HG02610 (cell line): ENCODE results near the gene TAF11L14.

Experiments
- ATAC-seq: cut with Tn5 transposase; IDR thresholded peaks from one replicate; pipeline ENCODE4 v1.9.1; 2021; ENCODE audit warnings: mild to moderate bottlenecking, moderate library complexity; ENCODE audit not compliant: unreplicated experiment

The TAF11L14 gene

DNA sequence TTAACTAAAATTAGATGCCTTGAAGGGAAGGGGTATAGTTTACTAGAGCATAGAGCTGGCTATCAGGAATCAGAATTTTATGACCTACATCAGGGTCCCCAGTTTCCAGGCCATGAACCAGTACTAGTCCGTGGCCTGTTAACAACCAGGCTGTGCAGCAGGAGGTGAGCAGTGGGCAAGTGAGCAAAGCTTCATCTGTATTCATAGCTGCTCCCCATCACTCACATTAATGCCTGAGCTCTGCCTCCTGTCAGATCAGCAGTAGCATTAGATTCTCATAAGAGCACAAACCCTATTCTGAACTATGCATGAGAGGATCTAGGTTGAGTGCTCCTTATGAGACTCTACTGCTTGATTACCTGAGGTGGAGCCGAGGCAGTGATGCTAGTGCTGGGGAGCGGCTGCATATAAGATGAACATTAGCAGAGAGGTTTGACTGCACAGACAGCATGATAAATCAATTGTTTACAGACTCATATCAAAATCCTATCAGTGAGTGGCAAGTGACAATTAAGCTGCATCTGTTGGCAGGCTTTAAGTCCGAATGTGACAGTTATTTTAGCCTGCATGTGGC, 44.6 kb downstream of the TAF11L14 start:
- no peak for ATAC-seq

DNA sequence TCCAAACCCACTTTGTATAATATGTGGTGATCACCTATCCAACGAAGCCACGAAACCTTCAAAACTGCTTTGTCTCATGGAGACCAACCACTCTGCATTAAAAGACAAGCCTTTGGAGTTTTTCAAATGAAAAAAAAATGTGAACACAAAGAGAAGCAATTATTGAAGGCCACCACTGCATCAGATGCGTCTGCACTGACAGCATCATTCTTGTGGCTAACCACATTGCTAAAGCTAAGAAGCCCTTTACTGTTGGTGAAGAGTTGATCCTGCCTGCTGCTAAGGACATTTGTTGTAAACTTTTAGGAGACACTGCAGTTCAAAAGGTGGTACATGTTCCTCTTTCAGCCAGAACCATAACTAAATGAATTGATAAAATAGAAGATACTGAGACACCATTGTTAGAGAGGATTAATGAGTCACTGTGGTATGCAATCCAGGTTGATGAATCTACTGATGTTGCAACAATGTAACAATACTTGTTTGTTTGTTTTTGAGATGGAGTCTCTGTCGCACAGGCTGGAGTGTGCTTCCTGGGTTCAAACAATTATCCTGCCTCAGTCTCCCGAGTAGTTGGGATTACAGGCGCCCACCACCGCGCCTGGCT, 45.4 kb downstream of the TAF11L14 start:
- no peak for ATAC-seq

DNA sequence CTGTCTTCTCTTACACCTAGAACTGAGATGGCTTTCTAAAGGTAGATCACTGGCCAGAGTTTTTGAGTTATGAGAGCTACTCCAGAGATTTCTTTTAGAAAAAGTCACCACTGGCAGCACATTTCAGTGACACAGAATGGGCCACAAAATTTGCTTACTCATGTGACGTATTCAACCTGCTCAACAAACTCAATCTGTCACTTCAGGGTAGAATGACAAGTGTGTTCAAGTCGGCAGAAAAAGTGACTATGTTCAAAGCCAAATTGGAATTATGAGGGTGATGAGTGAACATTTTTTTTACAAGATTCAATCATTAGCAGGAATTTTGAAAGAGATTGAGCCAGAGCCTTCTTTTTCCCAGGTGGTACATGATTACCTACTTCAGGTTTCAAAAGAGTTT, 46.5 kb downstream of the TAF11L14 start:
- ATAC-seq, result no peak
